Keratinocyte (primary cell): Measurements from ENCODE around the gene TUBB3. TPM values are rescaled to one million over a fixed set of nuclear protein-coding genes. Genes with fewer than 3 reads are reported as not detected.

ENCODE experiments used
- DNase-seq: peaks from one replicate; pipeline ENCODE4 v3.0.0-alpha.2; 2011; ENCODE audit warnings: low read depth, missing footprints, low spot score
- FAIRE-seq: peaks from 2 replicates; lab custom pipeline; 2011; peaks lifted over from hg19 to GRCh38; lab: Jason Lieb, UNC
- H2AFZ ChIP-seq: 2 replicates; pipeline ENCODE4 v1.6.0; 2012; ENCODE audit warnings: low read length, control low read depth, inconsistent platforms; ENCODE audit not compliant: control insufficient read depth
- H3K27ac ChIP-seq: 2 replicates; pipeline ENCODE4 v1.5.1; 2011; ENCODE audit warnings: low read length; ENCODE audit not compliant: control insufficient read depth, insufficient read depth
- H3K27me3 ChIP-seq: 3 replicates; pipeline ENCODE4 v1.6.0; 2011; ENCODE audit warnings: low read length; ENCODE audit not compliant: control insufficient read depth, insufficient read depth; ENCODE audit errors: extremely low read depth
- H3K36me3 ChIP-seq, 2 experiments: 2 replicates in 1 of 2; 3 replicates in 1 of 2; pipeline ENCODE4 v1.5.1; 2011; ENCODE audit warnings: low read length in 2 of 2, mild to moderate bottlenecking in 1 of 2; ENCODE audit not compliant: control insufficient read depth in 2 of 2, insufficient read depth in 2 of 2; ENCODE audit errors: extremely low read depth in 1 of 2
- H3K4me1 ChIP-seq: 3 replicates; pipeline ENCODE4 v1.5.1; 2011; ENCODE audit warnings: low read length; ENCODE audit not compliant: control insufficient read depth, insufficient read depth; ENCODE audit errors: extremely low read depth
- H3K4me2 ChIP-seq: 3 replicates; pipeline ENCODE4 v1.6.0; 2011; ENCODE audit warnings: low read depth, low read length; ENCODE audit not compliant: control insufficient read depth, insufficient read depth; ENCODE audit errors: extremely low read depth
- H3K4me3 ChIP-seq, 3 experiments: fragments of 200-600 bp in 1 of 3; sonication (generic) in 1 of 3; 2 replicates in 2 of 3; 3 replicates in 1 of 3; pipeline ENCODE4 v1.5.1; 2011 to 2016; ENCODE audit warnings: low read length in 3 of 3, mild to moderate bottlenecking in 3 of 3, control low read depth in 2 of 3, inconsistent platforms in 1 of 3, low read depth in 1 of 3, mixed read lengths in 1 of 3, mixed run types in 1 of 3, moderate library complexity in 1 of 3; ENCODE audit not compliant: control insufficient read depth in 2 of 3, insufficient read depth in 2 of 3; ENCODE audit errors: extremely low read depth in 1 of 3
- H3K79me2 ChIP-seq: 2 replicates; pipeline ENCODE4 v1.6.0; 2012; ENCODE audit warnings: low read length; ENCODE audit not compliant: control insufficient read depth, insufficient read depth
- H3K9ac ChIP-seq: 3 replicates; pipeline ENCODE4 v1.6.0; 2011; ENCODE audit warnings: low read length; ENCODE audit not compliant: control insufficient read depth, insufficient read depth; ENCODE audit errors: extremely low read depth
- H3K9me1 ChIP-seq: 3 replicates; pipeline ENCODE4 v1.6.0; 2011; ENCODE audit warnings: low read length; ENCODE audit not compliant: control insufficient read depth, insufficient read depth; ENCODE audit errors: extremely low read depth
- H3K9me3 ChIP-seq: 2 replicates; pipeline ENCODE4 v1.5.1; 2012; ENCODE audit warnings: low read depth, low read length; ENCODE audit not compliant: control insufficient read depth
- H4K20me1 ChIP-seq: 3 replicates; pipeline ENCODE4 v1.6.0; 2011; ENCODE audit warnings: low read length; ENCODE audit not compliant: control insufficient read depth, insufficient read depth; ENCODE audit errors: extremely low read depth
- EZH2 ChIP-seq: IDR thresholded peaks from one replicate; pipeline ENCODE4 v1.6.1; 2012; ENCODE audit warnings: inconsistent platforms, mild to moderate bottlenecking, low read length, moderate library complexity
- dilution Hi-C: fragments of 300-500 bp; cut with MboI; formaldehyde crosslinking; loops from one replicate; pipeline ENCODE4 v1.7.0; 2020; ENCODE audit warnings: low sequenced_read_pairs; ENCODE audit not compliant: extremely low pct_ligation_motif_present
- polyA plus RNA-seq, 5 experiments: library from polyadenylated mRNA; depleted of rRNA in 3 of 5; stranded (reverse) in 3 of 5; stranded (forward) in 1 of 5; unstranded in 1 of 5; fragments of >200 nt; gene quantifications; 1 replicate in 1 of 5; 2 replicates in 3 of 5; 3 replicates in 1 of 5; pipeline versions ENCODE4 v1.2.1 to v1.2.3, GENCODE V29; 2011 to 2012; ENCODE audit warnings: missing spikeins in 2 of 5, low read depth in 1 of 5, low replicate concordance in 1 of 5
- TF ChIP-seq, protein P1 (sequence below), 3 experiments: IDR thresholded peaks in 1 of 3; conservative IDR thresholded peaks in 1 of 3; optimal IDR thresholded peaks in 1 of 3; 2 replicates in 2 of 3; 3 replicates in 1 of 3; pipeline versions ENCODE3 to v1.5.1; 2011; ENCODE audit warnings: low read length in 3 of 3, mild to moderate bottlenecking in 3 of 3, moderate library complexity in 2 of 3, control low read depth in 1 of 3, inconsistent platforms in 1 of 3; ENCODE audit not compliant: insufficient read depth in 2 of 3; ENCODE audit errors: extremely low read depth in 1 of 3

TUBB3 gene
- polyA plus RNA-seq, 1 donor (not counting 4 experiments of a cell fraction or from before 2014, with no cell fraction given) = 34.0 TPM

DNA sequence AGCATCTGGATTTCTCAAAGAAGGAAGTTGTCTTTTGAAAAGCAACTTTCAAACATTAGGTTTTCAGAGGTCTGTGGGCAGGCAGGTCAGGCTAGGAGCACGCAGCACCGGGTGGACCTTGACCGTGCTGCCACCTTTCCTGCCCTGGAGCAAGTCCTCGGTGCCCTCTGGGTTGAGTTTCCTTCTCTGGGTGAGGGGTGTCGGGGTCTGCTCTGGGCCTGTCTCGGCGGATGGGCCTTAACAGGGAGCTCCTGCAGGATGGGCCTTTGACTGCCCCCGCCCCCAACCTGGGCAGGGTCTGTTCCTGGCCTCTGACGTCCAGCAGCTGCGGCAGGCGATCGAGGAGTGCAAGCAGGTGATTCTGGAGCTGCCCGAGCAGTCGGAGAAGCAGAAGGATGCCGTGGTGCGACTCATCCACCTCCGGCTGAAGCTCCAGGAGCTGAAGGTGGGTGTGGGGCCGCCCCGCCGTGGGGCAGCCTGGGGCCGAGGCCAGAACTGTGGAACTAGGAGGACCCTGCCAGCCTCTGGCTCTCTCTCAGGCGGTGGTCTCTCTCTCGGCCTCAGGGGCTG is 34.2 kb downstream of the TUBB3 start:
- H3K79me2 ChIP-seq = peaks cover 10% of the 10 kb centered on the region
- no peak overlapping the region for H2AFZ ChIP-seq
- H3K9me3 ChIP-seq = no peaks in the 10 kb centered on the region
- H3K4me2 ChIP-seq = no peak overlapping the region
- DNase-seq (no peak), FAIRE-seq (no peak)
- dilution Hi-C loops = no loop called here
- H3K4me1 ChIP-seq = no peaks in the 10 kb centered on the region
- H3K27me3 ChIP-seq = no peaks in the 10 kb centered on the region
- H3K27ac ChIP-seq = no peak overlapping the region
- H3K9me1 ChIP-seq = no peaks in the 10 kb centered on the region
- peaks cover 31 to 40% of the 10 kb centered on the region in 2 experiments for H3K36me3 ChIP-seq
- H3K9ac ChIP-seq = no peak overlapping the region
- no peaks in the 10 kb centered on the region for H4K20me1 ChIP-seq
- no peak for TF ChIP-seq EZH2
- TF ChIP-seq, protein P1, sequence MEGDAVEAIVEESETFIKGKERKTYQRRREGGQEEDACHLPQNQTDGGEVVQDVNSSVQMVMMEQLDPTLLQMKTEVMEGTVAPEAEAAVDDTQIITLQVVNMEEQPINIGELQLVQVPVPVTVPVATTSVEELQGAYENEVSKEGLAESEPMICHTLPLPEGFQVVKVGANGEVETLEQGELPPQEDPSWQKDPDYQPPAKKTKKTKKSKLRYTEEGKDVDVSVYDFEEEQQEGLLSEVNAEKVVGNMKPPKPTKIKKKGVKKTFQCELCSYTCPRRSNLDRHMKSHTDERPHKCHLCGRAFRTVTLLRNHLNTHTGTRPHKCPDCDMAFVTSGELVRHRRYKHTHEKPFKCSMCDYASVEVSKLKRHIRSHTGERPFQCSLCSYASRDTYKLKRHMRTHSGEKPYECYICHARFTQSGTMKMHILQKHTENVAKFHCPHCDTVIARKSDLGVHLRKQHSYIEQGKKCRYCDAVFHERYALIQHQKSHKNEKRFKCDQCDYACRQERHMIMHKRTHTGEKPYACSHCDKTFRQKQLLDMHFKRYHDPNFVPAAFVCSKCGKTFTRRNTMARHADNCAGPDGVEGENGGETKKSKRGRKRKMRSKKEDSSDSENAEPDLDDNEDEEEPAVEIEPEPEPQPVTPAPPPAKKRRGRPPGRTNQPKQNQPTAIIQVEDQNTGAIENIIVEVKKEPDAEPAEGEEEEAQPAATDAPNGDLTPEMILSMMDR (optimal IDR thresholded peaks at IDR 0.05 in 1 of 3, IDR thresholded peaks at IDR 0.05 in 1 of 3, conservative IDR thresholded peaks at IDR 0.05 in 1 of 3; ENCODE audit: extremely low read depth in 1 of 3, insufficient read depth in 2 of 3, low read length in 3 of 3) = no peak
- no peak overlapping the region for H3K4me3 ChIP-seq

DNA sequence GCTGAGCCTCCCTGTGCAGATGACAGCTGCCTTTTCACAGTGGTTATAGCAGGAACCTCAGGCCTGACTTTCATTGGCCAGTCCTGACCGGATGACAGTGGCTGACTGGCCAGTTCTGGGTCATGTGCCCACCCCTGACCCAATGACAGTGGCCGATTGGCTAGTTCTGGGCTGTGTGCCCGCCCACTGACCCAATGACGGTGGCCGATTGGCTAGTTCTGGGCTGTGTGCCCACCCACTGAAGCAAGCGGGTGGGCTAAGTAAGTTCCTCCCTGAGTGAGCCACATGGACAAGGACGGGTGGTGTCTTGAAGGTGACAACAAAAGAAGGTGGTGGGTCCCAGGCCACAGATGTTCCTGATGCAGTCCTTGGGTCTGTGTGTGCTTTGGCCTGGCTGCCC is 34.9 kb downstream of the TUBB3 start:
- Histone ChIP-seq H3K4me1 (no peaks in the 10 kb centered on the region), H3K36me3 (peaks cover 31 to 40% of the 10 kb centered on the region in 2 experiments), H3K27me3 (no peaks in the 10 kb centered on the region), H3K9ac (no peak overlapping the region), H3K4me2 (no peak overlapping the region), H2AFZ (no peak overlapping the region), H3K9me1 (no peaks in the 10 kb centered on the region), H3K79me2 (peaks cover 7% of the 10 kb centered on the region), H3K9me3 (no peaks in the 10 kb centered on the region), H3K27ac (no peak overlapping the region), H4K20me1 (no peaks in the 10 kb centered on the region), H3K4me3 (no peak overlapping the region)
- TF ChIP-seq, protein P1 (optimal IDR thresholded peaks at IDR 0.05 in 1 of 3, IDR thresholded peaks at IDR 0.05 in 1 of 3, conservative IDR thresholded peaks at IDR 0.05 in 1 of 3; ENCODE audit: extremely low read depth in 1 of 3, insufficient read depth in 2 of 3, low read length in 3 of 3) = no peak
- TF ChIP-seq EZH2 = no peak
- FAIRE-seq (no peak), DNase-seq (no peak)
- dilution Hi-C loops = no loop called here
